Mucosa of descending colon (tissue), 3 donors: ENCODE data around the gene LHX3. TPM values are rescaled to one million over a fixed set of nuclear protein-coding genes. Genes with fewer than 3 reads are reported as not detected.

Source experiments
- ATAC-seq: fragments of 200-7000 bp; cut with Tn5 transposase; one replicate; pipeline ENCODE4 v1.9.1; 2020; ENCODE audit warnings: mild to moderate bottlenecking, moderate library complexity
- DNase-seq, 3 donors: peaks; one replicate each; pipeline ENCODE4 v3.0.0-alpha.2; 2020
- H3K36me3 ChIP-seq: fragments of 200-600 bp; one replicate; pipeline ENCODE4 v1.8.0; 2021; ENCODE audit warnings: low read depth, mild to moderate bottlenecking
- H3K4me1 ChIP-seq: fragments of 200-600 bp; one replicate; pipeline ENCODE4 v1.8.0; 2021; ENCODE audit warnings: low read depth, mild to moderate bottlenecking
- H3K4me3 ChIP-seq: fragments of 200-600 bp; one replicate; pipeline ENCODE4 v1.8.0; 2021; ENCODE audit warnings: mild to moderate bottlenecking
- H3K9me3 ChIP-seq: fragments of 200-600 bp; one replicate; pipeline ENCODE4 v1.8.0; 2021; ENCODE audit warnings: mild to moderate bottlenecking
- intact Hi-C, 2 donors: fragments of 100-400 bp; cut with DNase I in 1 of 2; cut with micrococcal nuclease in 1 of 2; formaldehyde crosslinking; loops; one replicate each; pipeline versions ENCODE4 v1.11.0 to v1.11.1; 2022; cut with DNase I, micrococcal nuclease
- total RNA-seq, 3 donors: library from RNA; stranded (reverse); fragmentation: NEBNext Ultra II Directional in 2 of 3; extraction: Animal tissue kit (Norgen Biotek cat#: 25700) in 2 of 3; gene quantifications; one replicate each; pipeline versions ENCODE4 v1.2.1 to v1.2.4, GENCODE V29; 2021 to 2023
- TF ChIP-seq, protein P1 (sequence below): fragments of 200-600 bp; IDR thresholded peaks from one replicate; pipeline ENCODE4 v1.8.0; 2022; ENCODE audit warnings: antibody characterized with exemption, mild to moderate bottlenecking
- donor health status: DM: no; HTN: no; CAD: no; lungs with moderate emphysema.
- donor health status: DM: no; HTN: no; CAD: no.
- donor health status: DM: no; HTN: yes; CAD: no.

Gene LHX3
- total RNA-seq, 3 donors from 2014 or later = not detected

DNA sequence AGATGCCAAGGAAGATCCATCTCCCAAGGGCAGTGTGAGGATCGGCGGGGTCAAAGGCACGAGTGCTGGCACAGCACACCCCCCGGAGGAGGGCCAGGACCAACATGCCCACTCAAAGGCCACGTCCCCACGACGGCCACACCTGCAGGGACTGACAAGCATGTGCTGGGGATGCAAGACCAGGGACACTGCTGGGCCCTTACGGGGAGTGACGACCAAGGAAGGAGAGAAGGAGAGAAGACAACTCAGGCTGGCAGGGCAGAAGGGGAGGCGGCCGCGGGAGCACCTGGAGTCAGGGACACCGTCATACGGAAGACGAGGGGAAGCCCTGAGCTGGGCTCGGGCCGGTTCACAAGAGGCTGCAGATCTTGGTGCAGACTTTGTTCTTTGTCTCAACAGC is 30.2 kb upstream of the LHX3 start:
- TF ChIP-seq, protein P1, sequence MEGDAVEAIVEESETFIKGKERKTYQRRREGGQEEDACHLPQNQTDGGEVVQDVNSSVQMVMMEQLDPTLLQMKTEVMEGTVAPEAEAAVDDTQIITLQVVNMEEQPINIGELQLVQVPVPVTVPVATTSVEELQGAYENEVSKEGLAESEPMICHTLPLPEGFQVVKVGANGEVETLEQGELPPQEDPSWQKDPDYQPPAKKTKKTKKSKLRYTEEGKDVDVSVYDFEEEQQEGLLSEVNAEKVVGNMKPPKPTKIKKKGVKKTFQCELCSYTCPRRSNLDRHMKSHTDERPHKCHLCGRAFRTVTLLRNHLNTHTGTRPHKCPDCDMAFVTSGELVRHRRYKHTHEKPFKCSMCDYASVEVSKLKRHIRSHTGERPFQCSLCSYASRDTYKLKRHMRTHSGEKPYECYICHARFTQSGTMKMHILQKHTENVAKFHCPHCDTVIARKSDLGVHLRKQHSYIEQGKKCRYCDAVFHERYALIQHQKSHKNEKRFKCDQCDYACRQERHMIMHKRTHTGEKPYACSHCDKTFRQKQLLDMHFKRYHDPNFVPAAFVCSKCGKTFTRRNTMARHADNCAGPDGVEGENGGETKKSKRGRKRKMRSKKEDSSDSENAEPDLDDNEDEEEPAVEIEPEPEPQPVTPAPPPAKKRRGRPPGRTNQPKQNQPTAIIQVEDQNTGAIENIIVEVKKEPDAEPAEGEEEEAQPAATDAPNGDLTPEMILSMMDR = no peak
- H3K9me3 ChIP-seq = no peaks in the 10 kb centered on the region
- ATAC-seq (no peak), DNase-seq (no peak)
- H3K4me1 ChIP-seq = peaks cover 11% of the 10 kb centered on the region
- H3K36me3 ChIP-seq = no peaks in the 10 kb centered on the region
- intact Hi-C loops = no loop called here
- no peak overlapping the region for H3K4me3 ChIP-seq

DNA sequence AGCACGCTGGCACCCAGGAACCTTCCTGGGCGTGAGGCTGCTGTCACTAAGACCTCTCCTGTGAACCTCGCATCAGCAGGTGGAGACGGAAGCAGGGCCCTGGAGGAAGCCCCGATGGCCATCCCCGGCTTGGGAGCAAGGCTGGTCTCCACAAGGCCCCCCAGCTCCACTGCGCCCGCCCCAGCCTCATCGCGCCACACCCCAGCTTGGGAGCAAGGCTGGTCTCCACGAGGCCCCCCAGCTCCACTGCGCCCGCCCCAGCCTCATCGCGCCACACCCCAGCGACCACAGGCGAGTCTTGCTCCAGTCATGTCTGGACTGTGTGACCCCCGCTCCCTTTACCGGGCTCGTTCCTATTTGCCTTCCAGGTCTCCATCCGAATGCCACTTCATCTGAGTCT is 29.7 kb upstream of the LHX3 start:
- Histone ChIP-seq H3K36me3 (no peaks in the 10 kb centered on the region), H3K4me3 (no peak overlapping the region), H3K9me3 (no peaks in the 10 kb centered on the region), H3K4me1 (peaks cover 6% of the 10 kb centered on the region)
- no peak for ATAC-seq
- intact Hi-C loops = no loop called here
- TF ChIP-seq, protein P1 = no peak
- DNase-seq = no peak

DNA sequence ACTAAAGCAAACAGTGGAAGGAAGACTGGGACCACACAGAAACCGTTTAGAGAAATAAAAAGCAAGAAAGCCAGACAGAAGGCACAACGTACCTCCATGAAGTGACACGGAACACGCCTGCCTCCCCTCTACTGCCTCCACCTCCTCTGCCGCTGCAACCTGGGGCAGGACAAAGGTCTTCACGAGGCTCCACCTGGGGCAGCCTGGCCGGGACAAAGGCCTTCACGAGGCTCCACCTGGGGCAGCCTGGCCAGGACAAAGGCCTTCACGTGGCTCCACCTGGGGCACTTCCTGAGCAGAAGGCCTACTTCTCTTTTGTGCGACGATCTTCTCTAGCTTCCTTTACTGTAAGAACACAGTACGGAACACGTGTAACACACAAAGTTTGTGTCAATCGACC is 28.9 kb upstream of the LHX3 start:
- Histone ChIP-seq H3K9me3 (no peaks in the 10 kb centered on the region), H3K36me3 (no peaks in the 10 kb centered on the region), H3K4me3 (no peak overlapping the region), H3K4me1 (no peaks in the 10 kb centered on the region)
- DNase-seq = no peak
- ATAC-seq = no peak
- TF ChIP-seq, protein P1 = no peak
- intact Hi-C loops = no loop called here

DNA sequence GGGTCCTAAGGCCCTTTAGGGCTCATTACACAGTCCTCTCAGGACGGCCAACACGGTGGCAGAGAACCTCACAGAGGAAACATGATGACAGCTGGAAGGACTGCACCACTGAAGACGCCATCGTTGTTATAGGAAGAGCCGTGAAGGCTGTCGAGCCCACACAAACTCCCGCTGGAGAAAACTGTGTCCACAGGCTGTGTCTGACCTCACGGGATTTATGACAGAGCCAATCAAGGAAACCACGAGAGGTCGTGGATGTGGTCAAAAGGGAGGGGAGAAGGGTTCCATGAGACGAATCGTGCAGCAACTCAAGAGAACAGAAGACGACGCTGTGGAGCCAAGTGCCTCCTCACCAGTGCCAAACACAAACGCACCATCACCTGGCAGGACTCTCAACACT is 28.5 kb upstream of the LHX3 start:
- no peak overlapping the region for H3K4me3 ChIP-seq
- H3K36me3 ChIP-seq = no peaks in the 10 kb centered on the region
- ATAC-seq (no peak), DNase-seq (no peak)
- no peaks in the 10 kb centered on the region for H3K9me3 ChIP-seq
- intact Hi-C loops = no loop called here
- TF ChIP-seq, protein P1 = no peak
- H3K4me1 ChIP-seq = no peaks in the 10 kb centered on the region

DNA sequence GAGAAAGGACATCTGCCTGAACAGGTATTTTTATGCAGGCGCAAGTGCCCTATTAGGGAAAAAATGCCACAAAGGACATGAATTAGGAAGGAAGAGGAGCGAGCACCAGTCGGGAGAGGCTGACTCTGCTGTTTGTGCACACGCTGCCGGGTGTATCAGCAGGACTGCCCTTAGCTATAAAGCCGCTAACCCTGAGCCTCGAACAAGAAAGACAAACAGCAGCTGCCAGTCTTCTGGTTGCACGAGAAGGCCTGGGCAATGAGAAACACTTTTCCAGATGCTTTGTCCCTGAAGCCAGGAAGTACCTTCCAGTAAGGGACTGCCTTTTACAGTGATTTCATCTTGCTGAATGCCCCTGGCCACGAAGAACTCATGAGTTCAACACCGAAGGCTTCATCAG is 28.0 kb upstream of the LHX3 start:
- H3K9me3 ChIP-seq = no peaks in the 10 kb centered on the region
- intact Hi-C loops = no loop called here
- no peak for ATAC-seq
- no peaks in the 10 kb centered on the region for H3K4me1 ChIP-seq
- H3K4me3 ChIP-seq = no peak overlapping the region
- TF ChIP-seq, protein P1 = no peak
- DNase-seq = no peak
- H3K36me3 ChIP-seq = no peaks in the 10 kb centered on the region
